Keratinocyte (primary cell): Measurements from ENCODE around the gene GNMT.

Experiments
- CTCF ChIP-seq, 3 experiments: IDR thresholded peaks in 1 of 3; conservative IDR thresholded peaks in 1 of 3; optimal IDR thresholded peaks in 1 of 3; 2 replicates in 2 of 3; 3 replicates in 1 of 3; pipeline versions ENCODE3 to v1.5.1; 2011; ENCODE audit warnings: low read length in 3 of 3, mild to moderate bottlenecking in 3 of 3, moderate library complexity in 2 of 3, control low read depth in 1 of 3, inconsistent platforms in 1 of 3; ENCODE audit not compliant: insufficient read depth in 2 of 3; ENCODE audit errors: extremely low read depth in 1 of 3
- EZH2 ChIP-seq: IDR thresholded peaks from one replicate; pipeline ENCODE4 v1.6.1; 2012; ENCODE audit warnings: inconsistent platforms, mild to moderate bottlenecking, low read length, moderate library complexity

GRCh38 chr6:42962502-42963178 lies 2.1 kb downstream of the GNMT start:
- TF ChIP-seq CTCF (optimal IDR thresholded peaks at IDR 0.05 in 1 of 3, IDR thresholded peaks at IDR 0.05 in 1 of 3, conservative IDR thresholded peaks at IDR 0.05 in 1 of 3; ENCODE audit: extremely low read depth in 1 of 3, insufficient read depth in 2 of 3, low read length in 3 of 3) (no peak), EZH2 (no peak)
